ENCODE measurements around the gene LMF2.

DNA sequence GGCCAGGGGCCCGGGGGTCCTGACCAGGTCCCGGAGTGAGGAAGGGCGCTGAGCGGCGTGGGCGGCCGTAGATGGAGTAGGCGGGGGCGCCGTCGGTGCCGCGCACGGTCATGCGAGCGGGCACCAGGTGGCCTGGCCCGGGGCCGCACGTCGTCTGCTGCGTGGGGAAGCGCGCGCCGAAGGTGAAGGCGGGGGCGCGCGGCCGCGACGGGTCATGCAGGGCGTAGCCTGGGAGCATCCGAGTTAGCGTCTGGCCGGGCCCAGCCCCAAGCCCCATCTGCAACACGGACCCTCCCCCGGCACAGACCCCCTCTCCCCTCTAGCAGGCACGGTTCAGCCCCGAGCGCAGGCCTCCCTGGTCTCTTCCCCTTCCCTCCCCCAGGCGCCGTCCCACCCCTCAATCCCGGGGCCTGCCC, 24.1 kb upstream of the LMF2 start:
- TF ChIP-seq, protein P1, sequence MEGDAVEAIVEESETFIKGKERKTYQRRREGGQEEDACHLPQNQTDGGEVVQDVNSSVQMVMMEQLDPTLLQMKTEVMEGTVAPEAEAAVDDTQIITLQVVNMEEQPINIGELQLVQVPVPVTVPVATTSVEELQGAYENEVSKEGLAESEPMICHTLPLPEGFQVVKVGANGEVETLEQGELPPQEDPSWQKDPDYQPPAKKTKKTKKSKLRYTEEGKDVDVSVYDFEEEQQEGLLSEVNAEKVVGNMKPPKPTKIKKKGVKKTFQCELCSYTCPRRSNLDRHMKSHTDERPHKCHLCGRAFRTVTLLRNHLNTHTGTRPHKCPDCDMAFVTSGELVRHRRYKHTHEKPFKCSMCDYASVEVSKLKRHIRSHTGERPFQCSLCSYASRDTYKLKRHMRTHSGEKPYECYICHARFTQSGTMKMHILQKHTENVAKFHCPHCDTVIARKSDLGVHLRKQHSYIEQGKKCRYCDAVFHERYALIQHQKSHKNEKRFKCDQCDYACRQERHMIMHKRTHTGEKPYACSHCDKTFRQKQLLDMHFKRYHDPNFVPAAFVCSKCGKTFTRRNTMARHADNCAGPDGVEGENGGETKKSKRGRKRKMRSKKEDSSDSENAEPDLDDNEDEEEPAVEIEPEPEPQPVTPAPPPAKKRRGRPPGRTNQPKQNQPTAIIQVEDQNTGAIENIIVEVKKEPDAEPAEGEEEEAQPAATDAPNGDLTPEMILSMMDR (IDR thresholded peaks at IDR 0.05; ENCODE audit: insufficient read depth, low read length, poor library complexity, severe bottlenecking): no peak
- 0 out of 2 replicates have a peak, but pooled peaks have one; percentile 82 for TF ChIP-seq EZH2phosphoT487 (conservative IDR thresholded peaks at IDR 0.05; ENCODE audit: low read length)
